T-helper 1 cell treated with Interleukin-12 subunit alpha and Interleukin-12 subunit beta and Interleukin-4 antibody, amounts not matched to agents 30 μg/mL and 1 μg/mL, for 36 hours (primary cell): ENCODE data around the gene NCBP3.

Experiments used
- H3K27ac Mint-ChIP-seq: one replicate; pipeline ENCODE4 v1.8.0; 2021; ENCODE audit warnings: mild to moderate bottlenecking, mixed read lengths
- H3K27me3 Mint-ChIP-seq: one replicate; pipeline ENCODE4 v1.8.0; 2021; ENCODE audit warnings: low read depth, mixed read lengths
- H3K36me3 Mint-ChIP-seq: one replicate; pipeline ENCODE4 v1.8.0; 2021; ENCODE audit warnings: low read depth, mixed read lengths
- H3K4me1 Mint-ChIP-seq: one replicate; pipeline ENCODE4 v1.8.0; 2021; ENCODE audit warnings: low read depth, mixed read lengths
- H3K4me3 Mint-ChIP-seq: one replicate; pipeline ENCODE4 v1.8.0; 2021; ENCODE audit warnings: mild to moderate bottlenecking, moderate library complexity, mixed read lengths
- H3K9me3 Mint-ChIP-seq: one replicate; pipeline ENCODE4 v1.8.0; 2021; ENCODE audit warnings: mixed read lengths

Gene NCBP3

GRCh38 chr17:3761036-3761917, 84.8 kb downstream of the NCBP3 start:
- Mint-ChIP-seq H3K4me1 (peaks cover 29% of the 10 kb centered on the region), H3K36me3 (peaks cover 7% of the 10 kb centered on the region), H3K9me3 (peaks cover 12% of the 10 kb centered on the region), H3K27ac (peak overlapping the region; percentile 1), H3K27me3 (no peaks in the 10 kb centered on the region), H3K4me3 (no peak overlapping the region)

- peaks cover 12% of the 10 kb centered on the region for H3K9me3 Mint-ChIP-seq
- H3K36me3 Mint-ChIP-seq, result peaks cover 7% of the 10 kb centered on the region
These were observed 86.3 kb downstream of the NCBP3 start for GRCh38 chr17:3759597-3760216.

GRCh38 chr17:3755335-3756030, 90.6 kb downstream of the NCBP3 start:
- peaks cover 6% of the 10 kb centered on the region for H3K36me3 Mint-ChIP-seq
- peaks cover 12% of the 10 kb centered on the region for H3K9me3 Mint-ChIP-seq
- H3K27ac Mint-ChIP-seq, result peak overlapping the region; percentile 47
- H3K4me3 Mint-ChIP-seq, result no peak overlapping the region
- H3K4me1 Mint-ChIP-seq, result peaks cover 15% of the 10 kb centered on the region
- H3K27me3 Mint-ChIP-seq, result no peaks in the 10 kb centered on the region

More at GRCh38 chr17:3759597-3760216, 86.3 kb downstream of the NCBP3 start:
- Mint-ChIP-seq H3K27ac (no peak overlapping the region), H3K4me3 (no peak overlapping the region), H3K27me3 (no peaks in the 10 kb centered on the region), H3K4me1 (peaks cover 21% of the 10 kb centered on the region)

GRCh38 chr17:3754458-3755334, 91.3 kb downstream of the NCBP3 start:
- peaks cover 1% of the 10 kb centered on the region for H3K36me3 Mint-ChIP-seq
- no peak overlapping the region for H3K27ac Mint-ChIP-seq
- H3K4me3 Mint-ChIP-seq, result no peak overlapping the region
- H3K4me1 Mint-ChIP-seq, result peaks cover 21% of the 10 kb centered on the region
- no peaks in the 10 kb centered on the region for H3K27me3 Mint-ChIP-seq
- peaks cover 6% of the 10 kb centered on the region for H3K9me3 Mint-ChIP-seq

- H3K36me3 Mint-ChIP-seq, result no peaks in the 10 kb centered on the region
- no peak overlapping the region for H3K4me3 Mint-ChIP-seq
- H3K27ac Mint-ChIP-seq, result no peak overlapping the region
- no peaks in the 10 kb centered on the region for H3K9me3 Mint-ChIP-seq
- peaks cover 23% of the 10 kb centered on the region for H3K4me1 Mint-ChIP-seq
- no peaks in the 10 kb centered on the region for H3K27me3 Mint-ChIP-seq
These were observed 92.0 kb downstream of the NCBP3 start for GRCh38 chr17:3754066-3754457.

GRCh38 chr17:3753624-3754023, 92.4 kb downstream of the NCBP3 start:
- no peaks in the 10 kb centered on the region for H3K36me3 Mint-ChIP-seq
- no peaks in the 10 kb centered on the region for H3K27me3 Mint-ChIP-seq
- peaks cover 27% of the 10 kb centered on the region for H3K4me1 Mint-ChIP-seq
- H3K4me3 Mint-ChIP-seq, result no peak overlapping the region
- H3K27ac Mint-ChIP-seq, result no peak overlapping the region
- H3K9me3 Mint-ChIP-seq, result no peaks in the 10 kb centered on the region
